Ectodermal cell (in vitro differentiated cells): ENCODE data around the gene TMEM167A.

Experiments
- H3K27ac ChIP-seq: 2 replicates; pipeline ENCODE4 v1.7.0; 2013; ENCODE audit warnings: mild to moderate bottlenecking, low read depth, low read length; ENCODE audit not compliant: insufficient read depth, poor library complexity, severe bottlenecking
- H3K27me3 ChIP-seq: 2 replicates; pipeline ENCODE4 v1.7.0; 2013; ENCODE audit warnings: mild to moderate bottlenecking, low read length; ENCODE audit not compliant: insufficient read depth, control insufficient read depth, poor library complexity, severe bottlenecking
- H3K36me3 ChIP-seq: one replicate; pipeline ENCODE4 v1.7.0; 2013; ENCODE audit warnings: low read length; ENCODE audit not compliant: control insufficient read depth, insufficient read depth
- H3K4me1 ChIP-seq: one replicate; pipeline ENCODE4 v1.7.0; 2013; ENCODE audit warnings: low read length; ENCODE audit not compliant: control insufficient read depth, insufficient read depth
- H3K4me3 ChIP-seq: 2 replicates; pipeline ENCODE4 v1.7.0; 2013; ENCODE audit warnings: low read depth, low read length, control low read depth; ENCODE audit not compliant: insufficient read depth
- H3K9me3 ChIP-seq: 2 replicates; pipeline ENCODE4 v1.7.0; 2013; ENCODE audit warnings: mild to moderate bottlenecking, low read length, moderate library complexity; ENCODE audit not compliant: control insufficient read depth
- WGBS, 2 experiments: methylation state at CpG; one replicate each; pipeline ENCODE4 v1.1.7; 2013; ENCODE audit warnings: missing lambda C conversion rate in 2 of 2; 5-methylcytosine and 5-hydroxymethylcytosine counted together

Gene TMEM167A

DNA sequence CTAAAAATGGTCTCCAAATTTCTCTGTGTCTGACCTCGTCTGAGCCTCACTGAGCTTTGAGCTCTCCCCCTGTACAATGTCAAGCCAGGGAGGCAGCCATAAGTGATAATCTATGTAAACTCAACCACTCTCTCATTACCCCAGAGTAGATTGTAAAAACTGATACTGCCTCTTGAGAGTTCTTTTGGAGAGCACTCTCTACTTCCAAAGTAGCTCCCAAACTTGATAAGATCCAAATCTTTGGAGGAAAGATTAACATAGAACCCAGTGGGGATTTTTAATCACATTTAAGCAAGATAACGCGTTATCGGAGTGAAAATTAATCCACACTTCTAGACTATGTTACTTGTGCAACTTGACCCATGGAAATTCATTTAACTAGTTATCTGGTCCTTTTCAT is 54.9 kb downstream of the TMEM167A start:
- 92 to 96% methylated on average over 4 of the region's 4 CpGs for WGBS, 2 experiments
- peaks cover 22% of the 10 kb centered on the region for H3K4me1 ChIP-seq
- H3K36me3 ChIP-seq: no peaks in the 10 kb centered on the region
- H3K4me3 ChIP-seq: no peak overlapping the region
- H3K27ac ChIP-seq: no peak overlapping the region
- H3K9me3 ChIP-seq: no peaks in the 10 kb centered on the region
- no peaks in the 10 kb centered on the region for H3K27me3 ChIP-seq

GRCh38 chr5:83015676-83016075 is 61.5 kb downstream of the TMEM167A start:
- Histone ChIP-seq H3K36me3 (no peaks in the 10 kb centered on the region), H3K9me3 (peaks cover 2% of the 10 kb centered on the region), H3K27me3 (no peaks in the 10 kb centered on the region), H3K4me1 (peaks cover 12% of the 10 kb centered on the region), H3K4me3 (no peak overlapping the region), H3K27ac (no peak overlapping the region)
- WGBS, 2 experiments: 73 to 78% methylated on average over 1 to 2 of the region's 2 CpGs

DNA sequence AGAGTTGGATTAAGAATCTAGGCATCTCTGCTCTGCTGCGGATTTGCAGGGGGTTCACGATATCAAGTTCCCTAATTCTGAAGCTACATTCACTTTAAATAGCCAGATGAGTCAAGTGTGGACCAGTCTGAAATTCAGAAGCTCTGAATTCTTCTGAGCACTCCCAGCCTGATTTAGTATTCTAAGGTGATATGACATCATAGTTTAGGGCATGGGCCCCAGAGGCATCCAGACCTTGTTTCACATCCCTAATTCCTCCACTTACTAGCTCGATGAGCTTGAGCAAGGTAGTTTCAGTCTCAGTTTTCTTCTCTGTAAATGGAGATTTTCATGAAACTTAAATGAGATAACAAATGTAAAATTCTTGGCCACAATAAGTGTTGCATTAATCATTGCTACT is 65.2 kb downstream of the TMEM167A start:
- peaks cover 5% of the 10 kb centered on the region for H3K4me1 ChIP-seq
- WGBS, 2 experiments: 97 to 99% methylated on average over 3 of the region's 3 CpGs

GRCh38 chr5:83009408-83009807 is 67.8 kb downstream of the TMEM167A start:
- no peaks in the 10 kb centered on the region for H3K4me1 ChIP-seq
- no peak overlapping the region for H3K27ac ChIP-seq
- H3K9me3 ChIP-seq: peaks cover 2% of the 10 kb centered on the region
- 94 to 100% methylated on average over 1 of the region's 1 CpG for whole genome bisulfite sequencing, 2 experiments
- no peaks in the 10 kb centered on the region for H3K36me3 ChIP-seq
- no peak overlapping the region for H3K4me3 ChIP-seq
- H3K27me3 ChIP-seq: no peaks in the 10 kb centered on the region

More for the DNA sequence above, 65.2 kb downstream of the TMEM167A start:
- H3K9me3 ChIP-seq: peaks cover 2% of the 10 kb centered on the region
- no peaks in the 10 kb centered on the region for H3K27me3 ChIP-seq
- no peaks in the 10 kb centered on the region for H3K36me3 ChIP-seq
- no peak overlapping the region for H3K27ac ChIP-seq
- H3K4me3 ChIP-seq: no peak overlapping the region

GRCh38 chr5:83007755-83008154 is 69.4 kb downstream of the TMEM167A start:
- H3K27me3 ChIP-seq: no peaks in the 10 kb centered on the region
- H3K4me1 ChIP-seq: peaks cover 11% of the 10 kb centered on the region
- H3K4me3 ChIP-seq: no peak overlapping the region
- peaks cover 2% of the 10 kb centered on the region for H3K9me3 ChIP-seq
- H3K27ac ChIP-seq: no peak overlapping the region
- 15 to 21% methylated on average over 1 of the region's 1 CpG for WGBS, 2 experiments
- no peaks in the 10 kb centered on the region for H3K36me3 ChIP-seq

GRCh38 chr5:83006683-83007283 is 70.4 kb downstream of the TMEM167A start:
- H3K4me3 ChIP-seq: no peak overlapping the region
- H3K27me3 ChIP-seq: no peaks in the 10 kb centered on the region
- peaks cover 14% of the 10 kb centered on the region for H3K4me1 ChIP-seq
- H3K36me3 ChIP-seq: no peaks in the 10 kb centered on the region
- no peaks in the 10 kb centered on the region for H3K9me3 ChIP-seq
- no peak overlapping the region for H3K27ac ChIP-seq
- 93 to 95% methylated on average over 5 of the region's 5 CpGs for WGBS, 2 experiments

- WGBS, 2 experiments: 51 to 56% methylated on average over 2 of the region's 2 CpGs
- Histone ChIP-seq H3K9me3 (no peaks in the 10 kb centered on the region), H3K27ac (no peak overlapping the region), H3K4me3 (no peak overlapping the region), H3K36me3 (no peaks in the 10 kb centered on the region), H3K4me1 (peaks cover 16% of the 10 kb centered on the region), H3K27me3 (no peaks in the 10 kb centered on the region)
Measured at GRCh38 chr5:83003791-83004190, 73.4 kb downstream of the TMEM167A start.
